ENCODE data around the gene HSD3B7. TPM values are rescaled to one million over a fixed set of nuclear protein-coding genes. Genes with fewer than 3 reads are reported as not detected.

The HSD3B7 gene
- total RNA-seq, 2 experiments from 2014 or later, result 1.5 TPM

- H3K27ac Mint-ChIP-seq, result no peak overlapping the region
- no peak overlapping the region for H3K4me3 Mint-ChIP-seq
- no peaks in the 10 kb centered on the region for H3K27me3 Mint-ChIP-seq
- H3K36me3 Mint-ChIP-seq, result peaks cover 5% of the 10 kb centered on the region
- no peaks in the 10 kb centered on the region for H3K4me1 Mint-ChIP-seq
- DNase-seq, result no peak
- H3K9me3 Mint-ChIP-seq, result no peaks in the 10 kb centered on the region
These were observed 558 bp downstream of the HSD3B7 start for GRCh38 chr16:30985401-30986128.

- Mint-ChIP-seq H3K9me3 (no peaks in the 10 kb centered on the region), H3K27me3 (no peaks in the 10 kb centered on the region), H3K27ac (no peak overlapping the region), H3K36me3 (peaks cover 3% of the 10 kb centered on the region), H3K4me3 (no peak overlapping the region), H3K4me1 (no peaks in the 10 kb centered on the region)
- no peak for DNase-seq
These were observed 1.4 kb downstream of the HSD3B7 start for GRCh38 chr16:30986129-30986991.

- Mint-ChIP-seq H3K4me1 (no peaks in the 10 kb centered on the region), H3K9me3 (no peaks in the 10 kb centered on the region), H3K27ac (no peak overlapping the region), H3K36me3 (peaks cover 1% of the 10 kb centered on the region), H3K4me3 (no peak overlapping the region), H3K27me3 (no peaks in the 10 kb centered on the region)
- no peak for DNase-seq
These were observed 2.7 kb downstream of the HSD3B7 start for GRCh38 chr16:30987581-30988190.

- Mint-ChIP-seq H3K4me3 (no peak overlapping the region), H3K36me3 (no peaks in the 10 kb centered on the region), H3K4me1 (peaks cover under 1% of the 10 kb centered on the region), H3K27me3 (no peaks in the 10 kb centered on the region), H3K9me3 (no peaks in the 10 kb centered on the region), H3K27ac (no peak overlapping the region)
- no peak for DNase-seq
These were observed 4.6 kb downstream of the HSD3B7 start for GRCh38 chr16:30989469-30990047.

- H3K4me1 Mint-ChIP-seq, result peaks cover 3% of the 10 kb centered on the region
- no peaks in the 10 kb centered on the region for H3K27me3 Mint-ChIP-seq
These were observed 5.1 kb downstream of the HSD3B7 start for GRCh38 chr16:30990105-30990504.

GRCh38 chr16:30991052-30991451 is 6.0 kb downstream of the HSD3B7 start:
- Mint-ChIP-seq H3K36me3 (no peaks in the 10 kb centered on the region), H3K4me3 (no peak overlapping the region), H3K9me3 (no peaks in the 10 kb centered on the region), H3K27me3 (no peaks in the 10 kb centered on the region), H3K4me1 (peaks cover 4% of the 10 kb centered on the region), H3K27ac (no peak overlapping the region)
- no peak for DNase-seq

More at GRCh38 chr16:30990105-30990504, 5.1 kb downstream of the HSD3B7 start:
- H3K36me3 Mint-ChIP-seq, result no peaks in the 10 kb centered on the region
- H3K9me3 Mint-ChIP-seq, result no peaks in the 10 kb centered on the region
- H3K4me3 Mint-ChIP-seq, result no peak overlapping the region
- no peak for DNase-seq
- H3K27ac Mint-ChIP-seq, result no peak overlapping the region

- Mint-ChIP-seq H3K4me1 (peaks cover 9% of the 10 kb centered on the region), H3K9me3 (no peaks in the 10 kb centered on the region), H3K27me3 (no peaks in the 10 kb centered on the region), H3K27ac (no peak overlapping the region), H3K4me3 (no peak overlapping the region), H3K36me3 (no peaks in the 10 kb centered on the region)
- no peak for DNase-seq
These were observed 7.3 kb downstream of the HSD3B7 start for GRCh38 chr16:30992276-30992780.

GRCh38 chr16:30992931-30993816 is 8.2 kb downstream of the HSD3B7 start:
- H3K36me3 Mint-ChIP-seq, result no peaks in the 10 kb centered on the region
- H3K27me3 Mint-ChIP-seq, result no peaks in the 10 kb centered on the region
- DNase-seq, result no peak
- peaks cover 9% of the 10 kb centered on the region for H3K4me1 Mint-ChIP-seq
- no peaks in the 10 kb centered on the region for H3K9me3 Mint-ChIP-seq
- H3K27ac Mint-ChIP-seq, result no peak overlapping the region
- no peak overlapping the region for H3K4me3 Mint-ChIP-seq

- no peaks in the 10 kb centered on the region for H3K27me3 Mint-ChIP-seq
- H3K27ac Mint-ChIP-seq, result no peak overlapping the region
- H3K9me3 Mint-ChIP-seq, result no peaks in the 10 kb centered on the region
- H3K4me3 Mint-ChIP-seq, result peak overlapping the region; percentile 83
- no peak for DNase-seq
- peaks cover 9% of the 10 kb centered on the region for H3K4me1 Mint-ChIP-seq
- H3K36me3 Mint-ChIP-seq, result no peaks in the 10 kb centered on the region
These were observed 10.9 kb downstream of the HSD3B7 start for GRCh38 chr16:30995927-30996323.

- Mint-ChIP-seq H3K27ac (peak overlapping the region; percentile 80), H3K27me3 (no peaks in the 10 kb centered on the region), H3K36me3 (no peaks in the 10 kb centered on the region), H3K9me3 (no peaks in the 10 kb centered on the region), H3K4me3 (peak overlapping the region; percentile 83), H3K4me1 (peaks cover 9% of the 10 kb centered on the region)
- no peak for DNase-seq
These were observed 11.4 kb downstream of the HSD3B7 start for GRCh38 chr16:30996324-30996984.

GRCh38 chr16:30996985-30997724 is 12.1 kb downstream of the HSD3B7 start:
- no peaks in the 10 kb centered on the region for H3K36me3 Mint-ChIP-seq
- no peaks in the 10 kb centered on the region for H3K9me3 Mint-ChIP-seq
- DNase-seq, result peak; percentile 79
- peaks cover 9% of the 10 kb centered on the region for H3K4me1 Mint-ChIP-seq
- no peaks in the 10 kb centered on the region for H3K27me3 Mint-ChIP-seq
- H3K27ac Mint-ChIP-seq, result peak overlapping the region; percentile 80
- peak overlapping the region; percentile 83 for H3K4me3 Mint-ChIP-seq

GRCh38 chr16:30997725-30998711 is 13.0 kb downstream of the HSD3B7 start:
- H3K27ac Mint-ChIP-seq, result no peak overlapping the region
- H3K4me3 Mint-ChIP-seq, result peak overlapping the region; percentile 52
- no peaks in the 10 kb centered on the region for H3K36me3 Mint-ChIP-seq
- peaks cover 9% of the 10 kb centered on the region for H3K4me1 Mint-ChIP-seq
- H3K9me3 Mint-ChIP-seq, result no peaks in the 10 kb centered on the region
- no peak for DNase-seq
- no peaks in the 10 kb centered on the region for H3K27me3 Mint-ChIP-seq
